NOMO-1 (cell line): ENCODE measurements around the gene IGSF9B.

Experiments used
- DNase-seq, 2 experiments: peaks; one replicate each; lab custom pipeline; 2025; ENCODE audit not compliant: unreplicated experiment in 2 of 2; lab: John Stamatoyannopoulos, UW

IGSF9B gene

DNA sequence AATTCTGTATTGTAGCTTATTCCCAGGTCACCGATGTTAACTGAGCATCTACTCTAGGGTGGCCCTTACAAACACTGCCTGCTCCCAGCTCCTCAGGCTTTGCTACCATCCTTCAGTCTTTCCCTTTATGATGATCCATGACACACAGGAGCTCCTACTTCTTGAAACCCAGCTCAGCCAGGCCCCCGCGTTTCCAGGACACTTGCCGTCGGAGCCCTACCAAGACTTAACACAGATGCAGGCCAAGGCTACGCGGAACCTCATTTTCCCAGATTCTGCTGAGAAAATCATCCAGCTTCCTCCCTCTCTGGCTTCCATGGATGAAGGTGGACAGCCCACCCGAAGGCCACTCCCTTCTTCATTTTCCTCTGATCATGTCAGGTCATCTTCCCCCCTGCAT, 18.6 kb downstream of the IGSF9B start:
- no peak for DNase-seq

DNA sequence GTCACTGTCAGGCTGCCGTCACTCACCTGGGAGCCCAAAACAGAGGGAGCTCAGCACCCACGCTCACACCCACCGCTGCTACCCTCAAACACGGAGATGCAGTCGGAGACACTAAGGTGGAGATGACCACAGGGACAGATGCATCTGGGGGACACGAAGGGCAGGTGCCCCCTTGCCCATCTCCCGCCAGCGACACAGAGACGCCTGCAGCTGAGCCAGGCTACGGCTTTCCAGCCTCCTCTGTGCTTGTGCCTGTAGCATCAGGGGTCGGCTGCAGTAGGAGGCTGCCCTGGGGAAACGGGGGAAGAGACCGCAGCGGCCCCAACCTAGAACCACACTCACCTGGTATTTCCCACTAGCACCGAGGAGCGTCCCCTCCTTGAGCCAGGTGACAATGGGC, 19.3 kb downstream of the IGSF9B start:
- DNase-seq, result no peak

DNA sequence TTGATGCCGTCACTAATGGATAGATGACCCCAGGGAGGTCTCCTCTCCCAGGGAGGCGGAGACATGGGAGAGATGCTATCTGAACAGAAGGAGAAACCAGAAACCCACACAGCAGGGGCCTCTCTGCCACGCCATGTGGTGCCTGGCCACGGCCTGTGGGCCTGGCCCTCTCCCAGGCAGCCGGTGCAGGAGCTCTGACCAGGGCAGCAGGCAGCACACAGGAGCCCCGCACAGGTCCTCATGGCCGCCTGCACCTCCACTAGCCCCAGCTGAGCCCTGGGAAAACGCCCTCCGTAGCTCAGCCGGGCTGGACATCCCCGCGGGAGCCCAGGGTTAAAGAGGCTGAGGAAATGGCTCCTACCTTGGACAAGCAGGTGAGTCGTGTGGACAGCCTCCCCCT, 19.8 kb downstream of the IGSF9B start:
- DNase-seq, result no peak

DNA sequence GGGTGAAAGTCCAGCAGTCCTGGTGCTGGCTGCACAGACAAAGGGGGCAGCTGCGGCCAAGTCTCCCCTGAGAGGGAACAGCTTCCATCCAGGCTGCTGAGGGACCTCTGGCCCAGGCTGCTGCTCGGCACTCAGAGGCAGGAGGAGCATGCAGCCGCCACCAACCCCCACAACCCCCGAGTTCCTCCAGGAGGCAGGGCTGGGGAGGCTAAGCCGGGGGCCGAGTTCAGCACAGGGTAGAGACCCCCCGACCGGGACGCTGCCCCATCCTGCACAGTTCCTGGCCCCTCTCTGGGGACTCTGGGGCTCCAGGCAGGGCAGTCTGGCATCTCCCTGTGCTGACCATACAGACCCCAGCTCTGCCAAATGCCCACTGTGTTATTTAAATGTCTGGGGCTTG, 20.2 kb downstream of the IGSF9B start:
- DNase-seq, result no peak

DNA sequence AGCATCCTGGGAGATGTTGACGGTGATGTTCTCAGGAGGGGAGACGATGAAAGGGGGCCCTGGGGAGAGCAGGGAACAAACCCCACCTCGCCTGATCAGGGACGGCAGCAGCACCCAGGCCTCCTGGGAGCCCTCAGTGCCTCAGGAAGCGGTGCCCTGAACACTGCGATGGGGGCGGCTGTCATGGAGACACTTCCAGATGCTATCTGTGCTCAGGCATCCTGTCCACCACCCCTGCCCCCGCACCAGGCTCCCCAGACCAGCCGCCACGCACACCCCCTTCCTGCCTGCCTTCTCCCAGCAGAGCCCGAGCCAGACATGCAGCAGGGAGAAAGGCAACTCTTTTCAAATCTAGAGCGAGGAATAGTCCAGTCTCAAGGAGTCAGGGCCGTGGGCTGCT, 20.6 kb downstream of the IGSF9B start:
- DNase-seq, result no peak

DNA sequence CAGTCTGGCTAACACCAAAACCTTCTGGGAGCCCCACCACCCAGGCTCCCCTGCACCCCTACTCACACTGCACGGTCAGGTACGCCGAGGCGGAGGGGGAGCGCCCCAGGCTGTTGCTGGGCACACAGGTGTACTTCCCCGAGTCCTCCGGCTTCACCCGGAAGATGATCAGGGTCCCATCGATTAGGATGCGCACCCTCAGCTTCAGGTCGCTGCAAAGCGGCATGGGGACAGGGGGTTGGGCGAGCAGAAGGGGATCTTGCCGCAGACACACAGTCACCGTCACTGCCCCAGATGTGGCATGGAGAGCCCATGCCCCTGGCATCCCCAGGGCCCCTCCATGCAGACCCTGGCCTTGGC, 21.2 kb downstream of the IGSF9B start:
- no peak for DNase-seq

DNA sequence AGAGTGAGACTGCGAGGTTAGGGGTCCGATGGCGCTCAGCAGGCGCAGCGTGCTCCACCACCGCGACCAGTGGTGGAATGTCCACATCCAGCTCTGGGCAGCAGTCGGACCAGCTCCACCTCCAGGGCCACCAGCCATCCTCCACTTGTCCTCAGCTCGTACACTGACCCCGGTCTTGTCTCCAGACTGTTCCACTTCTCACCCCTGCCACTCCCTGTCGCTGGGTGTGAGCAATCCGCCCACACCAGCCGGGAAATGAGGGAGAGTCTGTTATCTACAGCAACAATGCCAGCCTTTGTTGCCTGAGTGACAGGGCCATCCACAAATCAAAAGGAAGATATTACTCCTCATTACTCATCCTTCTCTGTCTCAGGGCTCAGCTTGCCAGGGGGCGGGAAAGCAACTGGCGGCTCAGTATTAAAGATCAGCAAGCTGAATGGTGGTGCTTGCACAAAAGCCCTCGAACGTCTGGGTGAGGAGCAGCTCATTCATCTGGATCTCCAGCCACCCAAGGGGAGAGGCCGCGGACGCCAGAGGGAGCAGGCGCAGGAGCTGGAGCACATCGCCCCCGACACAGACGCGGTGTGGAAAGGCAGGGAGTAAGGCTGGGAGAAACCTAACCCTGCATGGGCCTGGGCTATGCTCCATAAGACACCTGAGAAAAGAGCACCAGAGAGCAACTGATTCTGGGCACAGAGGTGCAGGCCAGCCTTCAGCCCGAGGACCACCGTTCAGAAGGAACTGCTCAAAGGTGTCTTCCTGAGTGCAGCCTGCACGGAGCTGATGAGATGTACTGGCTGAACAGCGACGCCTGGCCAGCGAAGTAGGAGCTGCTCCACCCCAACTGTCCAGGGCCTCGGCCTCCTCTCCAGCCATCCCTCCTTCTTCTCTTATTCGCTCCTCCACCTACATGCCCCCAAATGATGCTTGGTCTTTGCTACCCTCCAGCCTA, 21.9 kb downstream of the IGSF9B start:
- no peak for DNase-seq

DNA sequence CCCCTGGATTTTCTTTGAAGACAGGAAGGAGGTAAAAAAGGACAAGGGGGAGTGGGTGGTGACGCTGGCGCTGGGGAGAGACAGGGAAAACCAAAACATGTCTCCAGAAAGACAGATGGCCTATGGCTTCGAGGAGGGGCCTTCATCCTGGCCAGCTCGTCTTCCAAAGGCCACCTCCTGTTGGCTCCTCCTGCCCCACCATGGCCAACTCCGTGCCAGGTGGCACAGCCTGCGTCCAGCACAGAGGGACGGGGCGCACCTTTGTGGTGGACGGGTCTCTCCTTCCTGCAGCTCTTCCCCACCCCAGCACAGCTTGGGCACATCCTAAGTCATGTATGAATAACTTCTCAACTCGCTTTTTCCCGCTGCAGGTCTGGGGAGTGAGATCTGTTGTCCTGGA, 22.7 kb downstream of the IGSF9B start:
- no peak for DNase-seq

DNA sequence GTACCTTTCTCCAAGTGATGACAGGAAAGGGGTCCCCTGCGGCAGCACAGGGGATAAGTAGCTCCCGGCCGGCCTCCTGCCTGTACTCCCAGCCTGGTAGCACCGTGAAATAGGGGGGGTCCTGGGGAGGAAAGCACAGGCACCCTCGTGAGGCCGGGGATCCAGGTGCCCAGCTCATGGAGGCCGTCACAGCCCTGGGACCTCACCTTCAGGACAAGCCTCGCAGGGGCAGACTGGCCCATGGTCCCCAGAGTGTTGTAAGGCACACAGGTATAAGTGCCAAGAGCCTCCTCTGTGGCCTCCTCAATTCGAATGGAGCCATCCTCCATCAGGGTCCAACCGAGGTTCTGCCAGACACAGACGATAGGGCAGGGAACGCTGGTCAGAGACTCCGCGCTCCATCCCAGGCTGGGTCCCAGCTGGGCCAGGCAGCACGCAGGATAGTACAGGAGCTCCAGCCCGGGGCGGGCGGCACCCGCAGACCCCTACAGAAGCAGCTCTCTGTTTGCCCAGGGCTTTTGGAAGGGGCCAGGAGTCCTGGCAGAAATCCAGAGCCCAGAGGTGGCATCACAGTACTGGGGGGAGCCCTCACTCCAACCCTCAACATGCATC, 25.2 kb downstream of the IGSF9B start:
- DNase-seq, result no peak

DNA sequence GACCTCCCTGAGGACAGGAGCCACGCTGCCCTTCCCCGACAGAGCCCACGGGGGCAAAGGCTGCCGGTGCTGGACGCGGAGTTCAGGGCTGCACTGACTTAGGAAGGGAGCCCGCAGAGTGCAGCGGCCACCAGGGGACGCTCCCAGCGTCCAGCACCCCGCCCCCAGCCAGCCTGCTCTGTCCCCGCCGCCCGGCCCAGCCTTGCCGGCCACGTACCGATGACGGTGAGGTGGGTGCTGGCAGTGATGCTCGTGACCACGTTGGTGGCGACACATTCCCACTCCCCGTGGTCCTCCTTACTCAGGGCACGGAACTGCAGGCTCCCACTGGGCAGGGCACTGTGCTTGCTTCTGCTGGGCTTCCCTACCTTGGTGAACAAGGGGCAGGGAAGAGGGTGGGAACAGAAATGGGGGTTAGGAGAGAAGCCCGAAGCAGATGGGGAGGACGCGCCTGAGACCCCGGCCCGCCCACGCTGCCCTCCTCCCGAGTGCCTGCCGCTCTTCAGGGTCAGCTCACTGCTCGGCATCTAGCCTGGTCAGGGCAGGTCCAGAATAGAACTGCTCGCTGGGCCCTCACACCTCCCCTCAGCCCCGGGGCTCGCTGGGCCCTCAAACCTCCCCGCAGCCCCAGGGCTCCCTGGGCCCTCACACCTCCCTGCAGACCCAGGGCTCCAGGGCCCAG, 25.9 kb downstream of the IGSF9B start:
- DNase-seq, result no peak

DNA sequence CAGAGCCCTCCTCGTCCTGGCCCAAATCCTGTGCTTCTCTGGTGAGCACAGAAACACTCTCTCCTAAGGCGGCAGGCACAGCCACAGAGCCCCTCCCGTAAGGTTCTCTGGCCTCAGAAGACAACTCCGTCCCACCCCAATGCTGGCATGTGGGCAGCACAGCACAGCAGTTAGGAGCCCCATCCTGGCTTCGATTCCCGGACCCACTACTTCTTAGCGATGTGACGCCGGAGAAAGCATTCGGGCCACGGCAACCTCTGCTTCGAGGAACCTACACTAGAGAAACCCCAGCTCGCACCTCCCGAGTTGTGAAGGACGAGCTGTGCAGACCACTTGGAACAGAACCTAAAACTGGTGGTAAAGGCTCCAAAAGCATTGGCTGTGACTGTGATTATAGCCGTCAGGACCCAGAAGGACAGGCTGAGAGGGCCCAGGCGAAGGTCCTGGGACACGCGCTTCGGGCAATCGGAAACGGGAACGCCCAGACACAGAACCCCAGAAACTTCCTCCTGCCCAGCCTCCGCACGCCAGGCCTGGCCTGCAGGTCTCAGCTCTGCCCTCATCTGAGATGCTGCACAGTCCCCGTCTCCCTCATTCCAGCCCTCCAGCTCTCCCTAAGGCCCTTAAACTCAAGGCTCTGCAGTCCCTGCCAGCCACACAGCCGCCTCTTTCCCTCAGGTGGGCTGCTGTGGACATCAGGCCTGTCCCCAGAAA, 26.6 kb downstream of the IGSF9B start:
- DNase-seq, result no peak

DNA sequence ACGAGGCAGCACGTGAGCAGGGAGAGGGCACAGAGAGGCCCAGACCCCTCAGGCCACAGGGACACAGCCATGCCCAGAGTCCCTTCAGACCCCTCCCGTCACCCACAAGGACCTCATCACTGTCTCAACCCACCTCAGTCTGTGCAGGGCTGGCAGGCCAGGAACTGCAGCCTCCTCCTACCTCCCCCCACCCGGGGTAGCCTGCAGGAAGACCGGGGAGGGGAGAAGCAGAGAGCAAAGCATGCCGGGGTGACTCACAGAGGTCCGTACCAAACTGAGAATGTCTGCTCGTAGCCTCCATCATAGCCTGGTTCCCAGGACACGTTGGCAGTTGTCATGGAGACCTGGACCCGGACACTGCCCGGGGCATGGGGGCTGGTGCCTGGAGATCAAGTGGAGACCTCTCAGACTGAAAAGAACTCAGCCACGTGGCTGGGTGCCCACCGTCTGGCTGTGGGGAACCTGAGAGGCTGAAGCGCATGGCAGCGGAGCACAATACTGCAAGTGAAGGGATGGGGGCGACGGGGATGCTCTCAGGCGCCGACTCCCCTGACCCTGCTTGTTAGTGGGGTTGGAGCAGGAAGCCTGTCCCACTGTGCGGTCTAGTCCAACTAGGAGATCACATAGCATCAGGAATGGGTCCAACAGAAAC, 27.2 kb downstream of the IGSF9B start:
- no peak for DNase-seq

DNA sequence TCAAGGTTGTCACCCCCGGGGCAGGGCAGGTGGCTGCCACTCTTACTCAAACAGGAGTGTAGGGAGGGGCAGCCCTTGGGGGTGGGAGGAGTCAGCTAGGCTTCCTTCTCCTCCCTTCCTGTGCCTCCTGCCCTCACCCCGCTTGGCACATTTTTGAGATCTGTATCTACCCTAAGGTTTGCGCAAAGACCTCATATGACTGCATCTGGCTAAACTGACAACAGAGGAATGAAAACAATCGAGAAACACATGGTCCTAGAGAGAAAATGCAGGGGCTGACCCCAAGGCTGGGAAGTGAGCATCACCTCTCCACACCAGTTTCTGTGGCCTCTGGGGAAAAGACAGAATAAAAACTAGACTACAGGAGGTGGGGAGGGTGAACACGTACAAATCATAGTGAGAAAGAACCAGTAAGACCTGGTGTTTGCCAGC, 28.1 kb downstream of the IGSF9B start:
- no peak for DNase-seq

DNA sequence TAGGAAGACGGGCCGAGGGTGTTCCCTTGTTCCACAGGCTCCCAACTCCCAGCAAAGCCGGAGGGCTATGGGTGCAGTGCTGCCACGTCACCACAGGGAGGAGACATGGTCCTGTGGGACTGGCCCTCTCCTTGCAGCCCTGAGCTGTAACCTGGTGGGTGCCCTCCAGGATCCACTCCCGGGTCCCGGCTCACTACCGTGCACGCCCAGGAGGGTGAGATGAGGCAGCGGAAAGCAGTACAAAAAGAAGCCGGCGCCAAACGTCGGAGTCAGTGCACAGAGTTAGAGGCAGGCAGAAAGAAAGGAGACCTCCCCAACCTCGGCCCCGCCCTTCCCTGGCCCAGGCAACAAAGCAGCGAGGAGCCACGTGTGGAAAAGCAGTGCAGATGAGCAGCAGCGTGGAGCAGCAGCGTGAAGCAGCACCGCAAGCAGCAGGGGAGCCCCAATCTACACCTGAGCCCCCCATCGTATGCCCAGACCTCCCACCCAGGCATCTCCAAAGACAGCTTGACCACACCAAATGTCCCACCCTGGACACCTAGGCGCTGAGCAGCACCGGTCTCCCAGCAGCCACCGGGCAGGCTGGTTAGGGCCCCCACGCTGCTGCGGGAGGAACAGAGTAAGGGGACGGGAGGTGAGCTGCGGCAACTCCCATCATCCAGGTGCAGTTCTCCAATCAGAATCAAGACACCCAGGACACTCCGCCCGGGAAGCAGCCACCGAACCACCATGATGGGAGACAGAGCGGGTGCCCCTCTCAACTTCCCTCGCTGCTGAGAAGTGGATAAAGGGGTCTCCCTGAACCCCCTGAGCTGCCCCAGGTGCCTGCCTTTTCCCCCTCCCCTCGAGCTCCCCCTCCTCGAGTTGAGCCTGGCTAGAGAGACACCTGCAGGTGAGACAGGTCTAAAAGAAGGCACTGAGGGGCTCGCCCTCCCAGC, 28.8 kb downstream of the IGSF9B start:
- no peak for DNase-seq

DNA sequence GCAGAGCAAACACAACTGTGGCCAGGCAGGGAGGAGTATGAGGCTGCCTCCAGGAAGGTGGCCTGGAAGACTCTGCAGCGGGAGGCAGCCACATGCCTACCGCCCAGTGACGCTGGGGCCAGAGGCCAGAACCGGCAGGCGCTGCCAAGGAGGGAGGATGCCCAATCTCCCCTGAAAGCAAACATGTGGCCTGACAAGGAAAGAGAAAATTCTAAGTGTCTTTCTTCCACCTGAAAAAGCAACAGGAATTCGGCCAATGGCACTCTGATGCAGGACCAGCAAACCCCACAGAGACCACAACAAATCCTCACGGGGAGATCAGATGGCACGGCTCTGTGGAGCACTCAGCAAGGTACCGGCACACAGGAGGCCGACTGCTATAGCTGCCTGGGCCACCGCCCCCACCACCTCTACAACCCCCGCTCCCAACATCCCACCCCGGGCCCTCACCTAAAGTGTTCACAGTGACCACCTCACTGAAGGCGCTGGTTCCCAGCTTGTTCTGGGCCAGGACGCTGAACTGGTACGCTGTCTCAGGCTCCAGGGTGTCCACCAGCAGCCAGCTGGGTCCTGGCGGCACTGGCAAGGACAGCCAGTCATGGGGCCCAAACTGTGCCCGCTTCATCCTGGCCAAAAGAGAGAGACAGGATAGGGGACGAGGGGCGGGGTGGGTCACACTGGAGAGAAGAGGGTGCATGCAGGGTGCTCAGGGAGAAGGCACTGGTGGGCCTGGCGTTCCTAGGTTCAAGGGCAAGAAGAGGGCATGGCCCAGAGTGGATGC, 30.1 kb downstream of the IGSF9B start:
- DNase-seq, result no peak

DNA sequence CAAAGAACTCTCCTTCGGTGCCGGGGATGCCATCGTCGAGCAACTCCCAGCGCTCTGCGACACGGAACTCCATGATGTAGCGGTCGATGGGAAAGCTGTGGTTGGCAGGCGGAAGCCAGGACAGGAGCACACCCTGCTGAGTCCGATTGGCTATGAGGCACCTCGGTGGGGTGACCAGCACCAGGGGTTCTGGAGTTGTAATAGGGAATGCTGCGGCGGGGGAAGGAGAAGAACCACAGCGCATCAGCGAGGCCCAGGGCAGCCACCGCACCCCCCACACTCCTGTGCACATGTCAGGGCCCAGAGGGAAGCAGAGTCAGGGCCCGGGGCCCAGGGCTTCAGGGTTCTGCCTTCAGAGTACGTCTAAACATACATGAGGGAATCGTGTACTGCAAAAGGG, 31.0 kb downstream of the IGSF9B start:
- no peak for DNase-seq

DNA sequence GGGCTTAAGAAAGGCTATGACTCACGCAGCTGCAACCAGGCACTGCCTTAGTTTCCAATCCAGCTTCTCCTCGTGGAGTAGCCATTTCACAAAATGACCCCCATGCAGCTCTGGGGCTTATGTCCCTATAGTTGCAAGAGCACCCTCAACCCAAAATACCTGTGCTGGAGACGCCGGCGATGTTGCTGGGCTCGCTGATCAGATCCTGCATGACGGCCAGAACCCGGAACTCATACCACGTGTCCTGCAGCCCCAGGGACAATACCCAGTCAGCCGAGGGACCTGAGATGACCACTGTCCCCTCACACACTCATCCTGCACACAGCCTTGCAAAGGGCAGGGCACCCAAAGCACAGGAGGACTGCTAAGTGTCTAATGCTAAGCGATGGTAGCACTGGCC, 32.1 kb downstream of the IGSF9B start:
- DNase-seq, result no peak

DNA sequence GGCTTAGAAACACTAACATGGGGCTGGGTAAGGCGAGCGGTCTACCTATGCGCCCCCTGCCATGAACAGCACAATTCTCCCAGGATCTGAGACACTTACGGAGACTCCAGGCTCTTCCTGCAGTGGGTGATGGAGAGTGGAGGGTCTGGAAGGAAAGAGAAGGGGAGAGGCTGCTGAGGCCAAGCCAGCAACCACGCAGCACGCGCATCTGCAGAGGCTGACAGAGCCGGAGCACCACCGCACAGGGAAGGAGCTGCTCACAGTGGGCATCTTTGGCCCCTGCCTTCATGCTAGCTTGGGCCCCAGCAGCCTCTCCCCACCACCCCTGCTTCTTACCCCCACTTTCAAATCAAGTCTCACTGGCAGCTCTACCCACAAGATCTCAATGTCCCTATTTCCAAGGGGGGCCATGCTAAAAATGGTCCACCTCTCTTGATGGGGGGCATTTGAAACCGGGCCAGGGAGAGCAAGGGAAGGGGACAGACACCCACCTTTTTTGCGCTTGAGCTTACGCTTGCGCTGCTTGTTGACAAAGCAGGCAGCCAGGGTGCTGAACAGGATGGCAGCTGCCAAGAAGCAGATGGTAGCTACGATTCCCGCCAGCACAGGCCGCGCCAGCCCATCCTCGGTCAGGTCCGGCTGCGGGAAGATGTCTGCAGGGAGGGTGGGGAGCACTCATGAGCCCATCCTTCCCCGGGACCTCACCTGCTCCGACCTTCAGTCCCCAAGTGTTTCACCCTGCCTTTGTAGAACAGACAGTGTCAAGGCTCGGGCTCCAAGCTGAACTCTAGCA, 34.5 kb downstream of the IGSF9B start:
- DNase-seq, result no peak
